GM12892 (cell line): ENCODE measurements around the gene PCNX1.

Source experiments
- POLR2A ChIP-seq: IDR thresholded peaks from 2 replicates; pipeline ENCODE4 v1.6.1; 2011; ENCODE audit warnings: low read depth, low read length, control low read depth
- POLR2AphosphoS5 ChIP-seq: IDR thresholded peaks from 2 replicates; pipeline ENCODE4 v1.6.1; 2011; ENCODE audit warnings: low read depth, low read length, control low read depth

DNA sequence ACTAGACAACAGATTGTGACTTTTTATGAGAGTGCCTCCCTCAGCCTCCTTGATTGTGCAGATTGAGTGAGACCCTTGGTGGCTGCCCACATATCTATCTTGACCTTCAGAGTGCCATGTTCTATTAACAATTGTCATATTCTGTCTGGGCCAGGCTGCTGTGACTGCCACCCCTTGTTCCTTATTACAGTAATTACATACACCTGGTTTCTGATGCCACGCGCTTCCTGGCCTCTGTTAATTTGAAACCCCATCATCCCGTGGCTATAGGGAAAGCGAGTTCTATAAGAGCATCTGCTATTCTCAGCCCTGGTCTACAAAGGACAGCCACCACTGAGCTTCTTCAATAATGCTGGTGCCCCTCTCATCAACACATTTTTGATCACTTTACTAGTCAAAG is 228.7 kb downstream of the PCNX1 start:
- TF ChIP-seq POLR2A (no peak), POLR2AphosphoS5 (no peak)
